Activated T-cell treated with anti-CD3 and anti-CD28 coated beads for 48 hours (primary cell): ENCODE measurements around the gene PRR23C.

Source experiments
- DNase-seq: peaks from one replicate; pipeline ENCODE4 v3.0.0-alpha.2; 2020; ENCODE audit warnings: low read depth

PRR23C gene

DNA sequence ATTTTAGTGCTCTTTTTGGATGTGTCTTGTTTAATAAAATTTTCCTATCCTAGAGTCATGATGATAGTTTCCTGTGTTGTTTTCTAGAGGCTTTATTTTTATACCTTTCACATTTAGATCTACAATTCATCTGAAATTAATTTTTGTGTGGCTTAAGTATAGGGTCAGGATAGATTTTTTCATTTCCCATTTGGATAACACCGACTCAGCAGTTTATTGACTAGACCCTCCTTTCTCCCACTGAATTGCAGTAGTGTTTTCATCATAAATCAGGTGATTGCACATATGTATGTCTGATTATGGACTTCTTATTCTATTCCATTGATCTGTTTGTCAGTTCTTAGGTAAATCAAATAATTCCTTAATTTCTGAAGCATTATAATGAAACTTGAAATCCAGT lies 49.0 kb downstream of the PRR23C start:
- DNase-seq = no peak
